CD1c-positive myeloid dendritic cell (primary cell): ENCODE measurements around the gene COMMD2.

ENCODE experiments used
- DNase-seq: peaks from one replicate; pipeline ENCODE4 v3.0.0-alpha.2; 2016; ENCODE audit errors: extremely low spot score

Gene COMMD2

GRCh38 chr3:149763565-149764195, 11.4 kb upstream of the COMMD2 start:
- peak; percentile 55 for DNase-seq

GRCh38 chr3:149753717-149754116, 1.4 kb upstream of the COMMD2 start:
- no peak for DNase-seq

- no peak for DNase-seq
Measured at GRCh38 chr3:149752788-149753136, 473 bp upstream of the COMMD2 start.

GRCh38 chr3:149751551-149751950, 738 bp downstream of the COMMD2 start:
- DNase-seq = peak; percentile 61

GRCh38 chr3:149744606-149745005, 7.7 kb downstream of the COMMD2 start:
- no peak for DNase-seq

GRCh38 chr3:149744151-149744550, 8.1 kb downstream of the COMMD2 start:
- DNase-seq = no peak

- DNase-seq = no peak
Measured at GRCh38 chr3:149739396-149739795, 12.9 kb downstream of the COMMD2 start.

GRCh38 chr3:149738876-149739275, 13.4 kb downstream of the COMMD2 start:
- no peak for DNase-seq

- no peak for DNase-seq
Measured at GRCh38 chr3:149736953-149737205, 15.4 kb downstream of the COMMD2 start.

GRCh38 chr3:149736175-149736952, 15.9 kb downstream of the COMMD2 start:
- no peak for DNase-seq

GRCh38 chr3:149732234-149732633, 20.1 kb downstream of the COMMD2 start:
- no peak for DNase-seq

- peak; percentile 55 for DNase-seq
Measured at GRCh38 chr3:149727656-149728055, 24.6 kb downstream of the COMMD2 start.

GRCh38 chr3:149726716-149727407, 25.4 kb downstream of the COMMD2 start:
- no peak for DNase-seq

GRCh38 chr3:149723781-149724180, 28.5 kb downstream of the COMMD2 start:
- no peak for DNase-seq

- no peak for DNase-seq
Measured at GRCh38 chr3:149720918-149721317, 31.4 kb downstream of the COMMD2 start.

- DNase-seq = peak; percentile 42
Measured at GRCh38 chr3:149717391-149718056, 34.8 kb downstream of the COMMD2 start.

- DNase-seq = no peak
Measured at GRCh38 chr3:149716984-149717383, 35.3 kb downstream of the COMMD2 start.

GRCh38 chr3:149715247-149715646, 37.0 kb downstream of the COMMD2 start:
- no peak for DNase-seq

- DNase-seq = no peak
Measured at GRCh38 chr3:149713730-149714654, 38.3 kb downstream of the COMMD2 start.

- no peak for DNase-seq
Measured at GRCh38 chr3:149706905-149707304, 45.4 kb downstream of the COMMD2 start.

- no peak for DNase-seq
Measured at GRCh38 chr3:149705416-149705815, 46.9 kb downstream of the COMMD2 start.

- no peak for DNase-seq
Measured at GRCh38 chr3:149703466-149703865, 48.8 kb downstream of the COMMD2 start.
